Kidney tubule cell (primary cell): Measurements from ENCODE around the gene TIMM17B.
"Not testable (repeated sequence)": the region's sequence is repeated elsewhere in the genome, so short reads cannot be mapped to it uniquely, and the experiment has no call there.

Experiments used
- DNase-seq: peaks from one replicate; pipeline ENCODE4 v3.0.0-alpha.2; 2018; ENCODE audit warnings: low spot score

TIMM17B gene

GRCh38 chrX:48893556-48894348, 3.8 kb downstream of the TIMM17B start:
- no peak for DNase-seq

- DNase-seq = no peak
Measured at GRCh38 chrX:48892896-48893295, 4.7 kb downstream of the TIMM17B start.

- DNase-seq = peak; percentile 92
Measured at GRCh38 chrX:48891402-48892288, 5.9 kb downstream of the TIMM17B start.

- DNase-seq = no peak
Measured at GRCh38 chrX:48890934-48891401, 6.6 kb downstream of the TIMM17B start.

- no peak for DNase-seq
Measured at GRCh38 chrX:48890296-48890925, 7.2 kb downstream of the TIMM17B start.

GRCh38 chrX:48886586-48886985, 11.0 kb downstream of the TIMM17B start:
- not testable (repeated sequence) for DNase-seq

- no peak for DNase-seq
Measured at GRCh38 chrX:48883729-48884128, 13.8 kb downstream of the TIMM17B start.

GRCh38 chrX:48876944-48877343, 20.6 kb downstream of the TIMM17B start:
- DNase-seq = not testable (repeated sequence)

GRCh38 chrX:48872017-48872416, 25.6 kb downstream of the TIMM17B start:
- not testable (repeated sequence) for DNase-seq

GRCh38 chrX:48864210-48864609, 33.4 kb downstream of the TIMM17B start:
- DNase-seq = peak; percentile 65

- DNase-seq = peak; percentile 24
Measured at GRCh38 chrX:48854898-48855297, 42.7 kb downstream of the TIMM17B start.

- DNase-seq = not testable (repeated sequence)
Measured at GRCh38 chrX:48854121-48854804, 43.3 kb downstream of the TIMM17B start.

GRCh38 chrX:48853494-48853893, 44.1 kb downstream of the TIMM17B start:
- DNase-seq = not testable (repeated sequence)

- DNase-seq = no peak
Measured at GRCh38 chrX:48852857-48853256, 44.7 kb downstream of the TIMM17B start.

GRCh38 chrX:48848847-48849246, 48.7 kb downstream of the TIMM17B start:
- no peak for DNase-seq
